ENCODE measurements around the gene MYNN. TPM values are rescaled to one million over a fixed set of nuclear protein-coding genes. Genes with fewer than 3 reads are reported as not detected.

MYNN gene
- total and polyA plus RNA-seq, 2 donors (not counting 3 experiments of a cell fraction or from before 2014, with no cell fraction given), result 7.1 to 12.7 TPM

- CTCF ChIA-PET, result no interaction called here
These were observed 49.8 kb downstream of the MYNN start for GRCh38 chr3:169822983-169823382.

More at GRCh38 chr3:169822983-169823382, 49.8 kb downstream of the MYNN start:
- no peaks in the 10 kb centered on the region for H4K20me1 ChIP-seq (replicated peaks; ENCODE audit: control insufficient read depth, extremely low read depth, insufficient read depth, low read length)
- no peak for TF ChIP-seq MAX (IDR thresholded peaks at IDR 0.05; ENCODE audit: insufficient read depth, insufficient read length)
- no peak for TF ChIP-seq EZH2 (IDR thresholded peaks at IDR 0.05; ENCODE audit: borderline replicate concordance, low read depth, low read length, severe bottlenecking)
- no peak for TF ChIP-seq FOS (IDR thresholded peaks at IDR 0.05; ENCODE audit: borderline replicate concordance, insufficient read depth, low read length)
- no peak for TF ChIP-seq CTCF (IDR thresholded peaks at IDR 0.05; ENCODE audit: extremely low read depth in 1 of 2, insufficient read depth in 1 of 2, low read depth in 1 of 2, low read length in 2 of 2)
- TF ChIP-seq POLR2AphosphoS5 (IDR thresholded peaks at IDR 0.05; ENCODE audit: insufficient read depth, low read depth, low read length), result no peak
- TF ChIP-seq POLR2A (IDR thresholded peaks at IDR 0.05; ENCODE audit: low read depth, low read length), result no peak
- no peak for TF ChIP-seq MYC (IDR thresholded peaks at IDR 0.05; ENCODE audit: low read depth, low read length)
- no peaks in the 10 kb centered on the region for H3K4me1 ChIP-seq (ENCODE audit: control insufficient read depth, extremely low read depth, insufficient read depth, low read length)
- H3K27ac ChIP-seq (ENCODE audit: insufficient read depth, low read depth, low read length), result no peak overlapping the region
- H3K9ac ChIP-seq (replicated peaks; ENCODE audit: extremely low read depth, insufficient read depth, low read length), result no peak overlapping the region
- no peak for FAIRE-seq
- H3K36me3 ChIP-seq (ENCODE audit: control insufficient read depth in 2 of 2, extremely low read depth in 1 of 2, insufficient read depth in 2 of 2, low read length in 2 of 2), result no peaks in the 10 kb centered on the region
- no peaks in the 10 kb centered on the region for H3K79me2 ChIP-seq (ENCODE audit: control insufficient read depth, insufficient read depth, low read length)
- no TSS peak for BruUV-seq (replicated peaks)
- dilution Hi-C loops (cut with MboI; ENCODE audit: extremely low pct_ligation_motif_present, low sequenced_read_pairs), result no loop called here
- no peak overlapping the region for H2AFZ ChIP-seq (ENCODE audit: low read depth, low read length)
- H3K9me1 ChIP-seq (replicated peaks; ENCODE audit: control insufficient read depth, extremely low read depth, insufficient read depth, low read length), result no peaks in the 10 kb centered on the region
- intact Hi-C loops (cut with micrococcal nuclease), result no loop called here
- H3K4me2 ChIP-seq (ENCODE audit: insufficient read depth, low read length), result no peak overlapping the region
- H3K9me3 ChIP-seq (replicated peaks; ENCODE audit: control insufficient read depth, insufficient read depth, low read length), result no peaks in the 10 kb centered on the region
- H3K27me3 ChIP-seq (ENCODE audit: control insufficient read depth in 2 of 2, insufficient read depth in 2 of 2, low read length in 2 of 2), result peaks cover 3 to 6% of the 10 kb centered on the region in 2 experiments
- no peak overlapping the region for H3K4me3 ChIP-seq (replicated peaks in 1 of 3; ENCODE audit: insufficient read depth in 1 of 3, low read depth in 1 of 3, low read length in 3 of 3)
- no peak for DNase-seq (ENCODE audit: low read depth, low spot score)
- POLR2A ChIA-PET, result no interaction called here

All from endothelial cell of umbilical vein (primary cell).